DOHH2 (cell line): ENCODE results near the gene RIPPLY3.

Experiments used
- EZH2phosphoT487 ChIP-seq: fragments of 200-600 bp; sonication (generic); IDR thresholded peaks from 2 replicates; pipeline ENCODE4 v1.6.1; 2017; ENCODE audit warnings: borderline replicate concordance, mild to moderate bottlenecking, antibody characterized with exemption, low read length, moderate library complexity, mixed read lengths
- TF ChIP-seq, protein P1 (sequence below): fragments of 200-600 bp; sonication (generic); IDR thresholded peaks from one replicate; pipeline ENCODE4 v1.5.1; 2014; ENCODE audit warnings: antibody characterized with exemption, mild to moderate bottlenecking, low read depth, low read length; ENCODE audit not compliant: poor library complexity, severe bottlenecking

DNA sequence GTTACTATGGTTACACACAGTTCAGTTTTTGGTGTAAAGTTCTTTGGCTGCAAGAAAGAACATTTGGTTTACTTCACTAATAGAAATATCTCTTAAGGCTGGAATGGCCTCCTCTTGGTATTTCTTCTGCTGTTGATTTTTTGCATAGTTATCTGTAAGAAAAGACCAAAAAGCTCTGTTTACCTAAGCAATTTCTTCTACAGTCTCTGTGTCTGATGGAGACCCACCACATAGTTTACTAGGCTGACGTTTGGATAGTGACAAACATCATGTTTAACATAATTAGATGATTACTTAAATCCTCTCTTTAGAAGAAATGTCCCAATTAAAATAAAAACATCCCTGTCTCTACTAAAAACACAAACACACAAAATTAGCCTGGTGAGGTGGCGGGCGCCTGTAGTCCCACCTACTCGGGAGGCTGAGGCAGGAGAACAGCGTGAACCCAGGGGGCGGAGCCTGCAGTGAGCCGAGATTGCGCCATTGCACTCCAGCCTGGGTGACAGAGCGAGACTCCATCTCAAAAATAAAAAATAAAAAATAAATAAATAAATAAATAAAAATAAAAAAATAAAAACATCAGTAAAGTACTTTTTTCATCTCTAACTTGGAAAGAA, 59.2 kb downstream of the RIPPLY3 start:
- TF ChIP-seq, protein P1, sequence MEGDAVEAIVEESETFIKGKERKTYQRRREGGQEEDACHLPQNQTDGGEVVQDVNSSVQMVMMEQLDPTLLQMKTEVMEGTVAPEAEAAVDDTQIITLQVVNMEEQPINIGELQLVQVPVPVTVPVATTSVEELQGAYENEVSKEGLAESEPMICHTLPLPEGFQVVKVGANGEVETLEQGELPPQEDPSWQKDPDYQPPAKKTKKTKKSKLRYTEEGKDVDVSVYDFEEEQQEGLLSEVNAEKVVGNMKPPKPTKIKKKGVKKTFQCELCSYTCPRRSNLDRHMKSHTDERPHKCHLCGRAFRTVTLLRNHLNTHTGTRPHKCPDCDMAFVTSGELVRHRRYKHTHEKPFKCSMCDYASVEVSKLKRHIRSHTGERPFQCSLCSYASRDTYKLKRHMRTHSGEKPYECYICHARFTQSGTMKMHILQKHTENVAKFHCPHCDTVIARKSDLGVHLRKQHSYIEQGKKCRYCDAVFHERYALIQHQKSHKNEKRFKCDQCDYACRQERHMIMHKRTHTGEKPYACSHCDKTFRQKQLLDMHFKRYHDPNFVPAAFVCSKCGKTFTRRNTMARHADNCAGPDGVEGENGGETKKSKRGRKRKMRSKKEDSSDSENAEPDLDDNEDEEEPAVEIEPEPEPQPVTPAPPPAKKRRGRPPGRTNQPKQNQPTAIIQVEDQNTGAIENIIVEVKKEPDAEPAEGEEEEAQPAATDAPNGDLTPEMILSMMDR: no peak
- no peak for TF ChIP-seq EZH2phosphoT487
